ENCODE results near the gene HYOU1.
"Not testable (repeated sequence)": the region's sequence is repeated elsewhere in the genome, so short reads cannot be mapped to it uniquely, and the experiment has no call there.

Gene HYOU1

DNA sequence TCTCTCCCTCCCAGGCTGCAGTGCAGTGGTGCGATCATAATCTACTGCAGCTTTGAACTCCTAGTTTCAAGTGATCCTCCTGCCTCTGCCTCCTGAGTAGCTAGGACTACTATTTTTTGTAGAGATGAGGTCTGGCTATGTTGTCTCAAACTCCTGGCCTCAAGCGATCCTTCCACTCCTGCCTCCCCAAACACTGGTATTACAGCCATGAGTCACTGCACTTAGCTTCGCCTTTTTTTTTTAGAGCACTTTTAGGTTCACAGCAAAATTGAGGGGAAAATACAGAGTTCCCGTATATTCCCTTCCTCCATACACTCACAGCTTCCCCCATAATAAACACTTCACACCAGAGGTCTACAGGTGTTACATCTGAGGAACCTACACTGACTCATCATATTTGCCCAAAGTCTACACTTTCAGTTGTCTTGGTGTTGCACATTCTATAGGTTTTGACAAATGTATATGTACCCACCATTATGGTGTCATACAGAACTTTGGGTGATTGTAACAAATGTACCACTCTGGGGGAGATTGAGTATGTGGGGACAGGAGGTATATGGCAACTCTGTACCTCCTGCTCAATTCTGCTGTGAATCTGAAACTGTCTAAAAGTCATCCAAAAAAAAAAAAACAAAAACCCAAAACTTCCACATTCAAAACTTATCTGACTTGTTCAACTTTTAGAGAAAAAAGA lies 15.0 kb downstream of the HYOU1 start:
- no peak for DNase-seq (ENCODE audit: low read depth)

DNA sequence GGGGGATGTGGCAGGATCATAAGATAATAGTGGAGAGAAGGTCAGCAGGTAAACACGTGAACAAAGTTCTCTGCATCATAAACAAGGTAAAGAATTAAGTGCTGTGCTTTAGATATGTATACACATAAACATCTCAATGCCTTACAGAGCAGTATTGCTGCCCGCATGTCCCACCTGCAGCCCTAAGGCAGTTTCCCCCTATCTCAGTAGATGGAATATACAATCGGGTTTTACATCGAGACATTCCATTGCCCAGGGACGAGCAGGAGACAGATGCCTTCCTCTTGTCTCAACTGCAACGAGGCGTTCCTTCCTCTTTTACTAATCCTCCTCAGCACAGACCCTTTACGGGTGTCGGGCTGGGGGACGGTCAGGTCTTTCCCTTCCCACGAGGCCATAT lies 17.5 kb downstream of the HYOU1 start:
- DNase-seq (ENCODE audit: low read depth) = not testable (repeated sequence)

- DNase-seq (ENCODE audit: low read depth) = no peak
These were observed 18.1 kb downstream of the HYOU1 start for GRCh38 chr11:119038884-119039283.

DNA sequence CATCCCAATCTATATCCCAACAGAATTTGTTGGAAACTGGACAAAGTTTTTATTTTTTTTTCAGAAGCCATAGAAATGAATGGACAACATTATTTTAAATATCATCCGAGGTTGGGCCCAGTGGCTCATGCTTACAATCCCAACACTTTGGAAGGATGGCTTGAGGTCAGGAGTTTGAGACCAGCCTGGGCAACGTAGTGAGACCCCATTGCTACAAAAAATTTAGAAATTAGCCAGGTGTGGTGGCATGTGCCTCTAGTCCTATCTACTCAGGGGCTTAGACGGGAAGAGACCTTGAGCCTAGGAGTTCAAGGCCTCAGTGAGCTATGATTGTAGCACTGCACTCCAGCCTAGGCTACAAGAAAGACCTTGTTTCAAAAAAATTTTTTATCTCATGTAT lies 22.2 kb downstream of the HYOU1 start:
- no peak for DNase-seq (ENCODE audit: low read depth)

GRCh38 chr11:119033421-119033820 lies 23.6 kb downstream of the HYOU1 start:
- not testable (repeated sequence) for DNase-seq (ENCODE audit: low read depth)

GRCh38 chr11:119031912-119032280 lies 25.1 kb downstream of the HYOU1 start:
- no peak for DNase-seq (ENCODE audit: low read depth)

GRCh38 chr11:119030329-119031047 lies 26.5 kb downstream of the HYOU1 start, which contains the start of gene SLC37A4:
Gene SLC37A4, minus strand, starts transcription at chr11:119030877.
- peak; percentile 71 for DNase-seq (ENCODE audit: low read depth)

DNA sequence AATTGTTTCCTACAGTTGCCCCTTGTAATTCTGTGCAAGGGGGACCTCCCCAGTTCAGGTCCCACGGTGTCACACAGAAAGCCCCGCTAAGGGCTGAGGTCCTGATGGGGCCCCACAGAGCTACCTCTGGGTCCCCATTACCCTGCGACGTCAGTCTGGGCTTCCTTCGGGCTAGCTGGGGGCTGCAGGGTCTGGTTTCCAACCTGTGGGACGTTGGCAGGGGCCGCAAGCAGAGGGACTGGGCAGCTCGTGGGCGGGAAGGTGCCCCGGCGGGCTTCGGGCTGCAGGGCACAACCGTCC lies 27.0 kb downstream of the HYOU1 start:
- no peak for DNase-seq (ENCODE audit: low read depth)

- no peak for DNase-seq (ENCODE audit: low read depth)
These were observed 27.5 kb downstream of the HYOU1 start for GRCh38 chr11:119029340-119030028.

- no peak for DNase-seq (ENCODE audit: low read depth)
These were observed 28.0 kb downstream of the HYOU1 start for GRCh38 chr11:119029069-119029339.

DNA sequence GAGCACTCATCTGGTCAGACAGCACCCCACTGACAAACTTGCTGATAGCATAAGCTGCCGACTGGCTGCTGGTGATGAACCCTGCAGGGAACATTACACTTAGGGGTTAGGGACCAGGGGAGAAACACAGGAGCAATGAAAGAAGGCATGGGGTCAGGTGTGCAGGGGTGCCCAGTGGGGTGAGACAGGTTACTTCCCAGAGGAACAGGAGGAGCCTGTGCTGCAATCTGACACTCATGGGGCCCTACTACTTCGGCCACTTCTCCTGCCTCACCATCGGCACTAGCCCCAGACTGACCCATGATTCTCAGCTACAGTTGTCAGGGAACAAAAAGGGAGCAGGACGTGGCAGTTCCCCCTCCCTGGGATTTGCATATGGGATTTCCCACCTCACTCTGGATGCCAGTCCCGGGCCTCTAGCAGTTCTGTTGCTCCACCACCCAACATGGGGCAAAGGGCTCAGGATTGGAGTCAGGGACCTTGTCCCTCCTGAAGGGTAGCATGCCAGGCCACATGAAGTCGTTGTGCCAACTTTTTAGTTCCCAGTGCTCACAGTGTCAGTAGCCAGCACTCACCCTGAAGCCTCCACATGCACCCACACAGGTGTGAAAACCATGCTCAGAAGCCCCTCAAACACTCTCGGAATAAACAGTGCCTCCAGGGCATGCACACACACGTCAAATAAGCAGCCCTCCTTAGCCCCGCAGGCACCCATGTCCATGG lies 28.5 kb downstream of the HYOU1 start:
- no peak for DNase-seq (ENCODE audit: low read depth)

GRCh38 chr11:119027561-119028345 lies 29.3 kb downstream of the HYOU1 start:
- no peak for DNase-seq (ENCODE audit: low read depth)

GRCh38 chr11:119026970-119027369 lies 30.0 kb downstream of the HYOU1 start:
- no peak for DNase-seq (ENCODE audit: low read depth)

GRCh38 chr11:119025978-119026766 lies 30.8 kb downstream of the HYOU1 start:
- DNase-seq (ENCODE audit: low read depth) = no peak

DNA sequence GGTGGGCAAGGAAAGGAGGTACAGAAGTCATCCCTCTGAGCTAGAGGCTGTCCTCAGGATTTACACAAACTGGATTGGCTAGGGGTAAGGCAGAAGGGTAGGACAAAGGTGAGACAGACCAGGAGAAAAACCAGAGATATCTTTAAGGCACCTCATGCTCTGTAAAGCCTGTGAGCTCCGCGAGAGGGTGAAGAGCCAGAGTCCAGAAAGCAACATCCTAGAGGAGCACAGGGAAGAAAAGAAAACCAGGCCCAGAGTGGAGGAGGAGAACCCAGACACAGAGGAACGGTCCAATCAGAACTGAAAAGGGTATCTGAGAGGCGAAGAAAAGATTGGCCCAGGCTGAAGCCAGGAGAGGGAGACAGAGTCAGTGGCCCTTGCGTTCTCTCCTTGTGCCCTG lies 31.5 kb downstream of the HYOU1 start:
- no peak for DNase-seq (ENCODE audit: low read depth)

GRCh38 chr11:119025099-119025473 lies 31.9 kb downstream of the HYOU1 start:
- DNase-seq (ENCODE audit: low read depth) = no peak

GRCh38 chr11:119024430-119025098 lies 32.4 kb downstream of the HYOU1 start:
- no peak for DNase-seq (ENCODE audit: low read depth)

DNA sequence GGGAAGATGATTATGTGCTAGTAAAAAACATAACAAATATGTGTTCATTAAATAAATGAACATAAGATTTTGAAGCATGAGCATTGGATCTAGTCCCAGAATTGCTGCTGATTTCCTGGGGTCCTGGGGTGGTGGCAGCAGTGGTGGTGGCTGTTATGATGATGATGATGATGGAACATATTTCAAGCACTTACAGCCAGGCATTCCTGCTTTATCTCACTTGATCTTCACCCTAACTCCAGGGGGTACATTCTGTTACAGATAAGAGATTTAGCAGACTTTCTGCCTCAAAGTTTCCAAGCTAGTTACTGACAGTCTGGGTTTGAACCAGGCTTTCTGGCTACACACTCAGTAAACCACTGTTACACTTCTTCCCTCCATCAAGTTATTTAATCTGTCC lies 33.3 kb downstream of the HYOU1 start:
- DNase-seq (ENCODE audit: low read depth) = no peak

DNA sequence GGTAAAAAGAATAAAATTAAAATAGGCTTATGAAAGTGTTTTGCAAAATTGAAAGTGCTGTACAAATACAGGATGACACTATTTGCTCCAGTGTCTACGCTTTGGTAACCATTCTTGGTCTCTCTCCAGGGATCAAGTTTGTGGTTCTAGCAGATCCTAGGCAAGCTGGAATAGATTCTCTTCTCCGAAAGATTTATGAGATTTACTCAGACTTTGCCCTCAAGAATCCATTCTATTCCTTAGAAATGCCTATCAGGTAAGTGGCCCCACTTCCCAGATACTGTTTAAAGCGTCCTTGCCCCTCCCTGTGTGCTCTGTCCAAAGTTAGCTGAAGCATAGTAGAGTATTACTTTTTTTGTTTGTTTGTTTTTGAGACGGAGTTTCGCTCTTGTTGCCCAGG lies 35.4 kb downstream of the HYOU1 start:
- no peak for DNase-seq (ENCODE audit: low read depth)

GRCh38 chr11:119019996-119020395 lies 37.0 kb downstream of the HYOU1 start:
- no peak for DNase-seq (ENCODE audit: low read depth)
